CD4-positive, alpha-beta T cell (primary cell): ENCODE measurements around the gene ARHGEF28. TPM values are rescaled to one million over a fixed set of nuclear protein-coding genes. Genes with fewer than 3 reads are reported as not detected.

Source experiments
- ATAC-seq: fragments of 200-7000 bp; cut with Tn5 transposase; one replicate; pipeline ENCODE4 v1.10.0; 2022; ENCODE audit warnings: mild to moderate bottlenecking; ENCODE audit not compliant: poor library complexity
- CTCF ChIA-PET: fragments of 350-600 bp; sonication (Branson Sonifier 250); formaldehyde crosslinking; loops from one replicate; lab custom pipeline; 2021; ENCODE audit warnings: antibody characterized with exemption, inconsistent platforms; lab: Charles Lee
- POLR2A ChIA-PET: fragments of 350-600 bp; sonication (Branson Sonifier 250); formaldehyde crosslinking; loops from one replicate; lab custom pipeline; 2021; ENCODE audit warnings: antibody characterized with exemption, inconsistent platforms; lab: Charles Lee
- DNase-seq, 14 experiments: peaks; one replicate each; pipeline ENCODE4 v3.0.0-alpha.2; 2013 to 2020; ENCODE audit warnings: mixed read lengths in 2 of 14
- H3K27ac ChIP-seq, 2 donors: one replicate each; pipeline versions ENCODE4 v1.5.1 to v1.7.0; 2013; ENCODE audit warnings: low read length in 2 of 2, low read depth in 1 of 2, mild to moderate bottlenecking in 1 of 2
- H3K27me3 ChIP-seq, 2 experiments: 1 replicate in 1 of 2; 2 replicates in 1 of 2; pipeline versions ENCODE4 v1.6.1 to v1.7.0; 2013; ENCODE audit warnings: low read length in 2 of 2, control low read depth in 1 of 2, mild to moderate bottlenecking in 1 of 2, moderate library complexity in 1 of 2; ENCODE audit not compliant: insufficient read depth in 2 of 2, control insufficient read depth in 1 of 2
- H3K36me3 ChIP-seq: one replicate; pipeline ENCODE4 v1.6.1; 2013; ENCODE audit warnings: low read length, control low read depth; ENCODE audit not compliant: insufficient read depth
- H3K4me1 ChIP-seq: one replicate; pipeline ENCODE4 v1.6.1; 2013; ENCODE audit warnings: low read length, control low read depth; ENCODE audit not compliant: insufficient read depth
- H3K4me3 ChIP-seq: one replicate; pipeline ENCODE4 v1.5.1; 2013; ENCODE audit warnings: mild to moderate bottlenecking, low read length, moderate library complexity
- H3K9me3 ChIP-seq, 2 experiments: 1 replicate in 1 of 2; 2 replicates in 1 of 2; pipeline versions ENCODE4 v1.6.1 to v1.7.0; 2013; ENCODE audit warnings: low read length in 2 of 2, mild to moderate bottlenecking in 2 of 2, control low read depth in 1 of 2, moderate library complexity in 1 of 2; ENCODE audit not compliant: control insufficient read depth in 1 of 2, insufficient read depth in 1 of 2
- H3K27ac Mint-ChIP-seq: one replicate; pipeline ENCODE4 v1.8.0; 2020; ENCODE audit warnings: mixed read lengths
- H3K27me3 Mint-ChIP-seq: one replicate; pipeline ENCODE4 v1.8.0; 2021; ENCODE audit warnings: mixed read lengths
- H3K36me3 Mint-ChIP-seq: one replicate; pipeline ENCODE4 v1.8.0; 2021; ENCODE audit warnings: low read depth, mixed read lengths
- H3K4me1 Mint-ChIP-seq: one replicate; pipeline ENCODE4 v1.8.0; 2021; ENCODE audit warnings: low read depth, mixed read lengths
- H3K4me3 Mint-ChIP-seq: one replicate; pipeline ENCODE4 v1.8.0; 2020; ENCODE audit warnings: mild to moderate bottlenecking, mixed read lengths
- H3K9me3 Mint-ChIP-seq: one replicate; pipeline ENCODE4 v1.8.0; 2020; ENCODE audit warnings: mixed read lengths
- intact Hi-C, 2 experiments: fragments of 100-400 bp; cut with DNase I in 1 of 2; cut with micrococcal nuclease in 1 of 2; formaldehyde crosslinking; loops; one replicate each; pipeline versions ENCODE4 v1.15.1 to v1.9.0; 2023 to 2025; cut with DNase I, micrococcal nuclease
- total RNA-seq, 174 experiments: library from RNA in 2 of 174; stranded (reverse) in 2 of 174; gene quantifications; one replicate each; pipeline ENCODE4 v1.2.3 and lab custom pipeline; 2021 to 2026
- TF ChIP-seq, protein P1 (sequence below): fragments of 200-600 bp; IDR thresholded peaks from one replicate; pipeline ENCODE4 v1.8.0; 2022; ENCODE audit warnings: antibody characterized with exemption, mild to moderate bottlenecking

ARHGEF28 gene
- total RNA-seq, 2 experiments from 2014 or later: not detected

DNA sequence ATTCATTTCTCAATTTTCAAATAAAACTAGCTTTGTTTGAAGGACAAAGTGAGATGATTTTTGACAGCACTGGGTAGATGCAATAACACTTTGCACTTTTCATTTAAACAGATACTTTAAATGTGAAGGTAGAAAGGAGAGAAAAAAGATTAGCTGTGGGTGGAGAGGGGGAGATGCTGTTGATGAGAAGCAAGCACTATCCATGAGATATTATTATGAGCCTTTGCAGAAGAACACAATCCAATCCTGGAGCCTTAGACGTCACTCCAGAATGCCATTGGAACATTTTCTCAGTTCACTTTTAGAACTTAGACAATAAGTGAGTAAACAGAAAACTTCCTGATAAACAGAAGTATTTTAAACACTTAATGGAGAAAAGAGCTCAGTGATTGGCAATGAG is 351.1 kb downstream of the ARHGEF28 start:
- Mint-ChIP-seq H3K4me3 (no peak overlapping the region), H3K9me3 (no peaks in the 10 kb centered on the region), H3K4me1 (no peaks in the 10 kb centered on the region), H3K27me3 (peaks cover 4% of the 10 kb centered on the region), H3K36me3 (no peaks in the 10 kb centered on the region), H3K27ac (no peak overlapping the region)
- Histone ChIP-seq H3K9me3 (no peaks in the 10 kb centered on the region), H3K27me3 (peaks cover 5 to 7% of the 10 kb centered on the region in 2 experiments), H3K4me1 (no peaks in the 10 kb centered on the region), H3K36me3 (no peaks in the 10 kb centered on the region), H3K4me3 (no peak overlapping the region), H3K27ac (no peak overlapping the region)
- CTCF ChIA-PET: no interaction called here
- POLR2A ChIA-PET: no interaction called here
- intact Hi-C loops: no loop called here
- ATAC-seq: no peak
- TF ChIP-seq, protein P1, sequence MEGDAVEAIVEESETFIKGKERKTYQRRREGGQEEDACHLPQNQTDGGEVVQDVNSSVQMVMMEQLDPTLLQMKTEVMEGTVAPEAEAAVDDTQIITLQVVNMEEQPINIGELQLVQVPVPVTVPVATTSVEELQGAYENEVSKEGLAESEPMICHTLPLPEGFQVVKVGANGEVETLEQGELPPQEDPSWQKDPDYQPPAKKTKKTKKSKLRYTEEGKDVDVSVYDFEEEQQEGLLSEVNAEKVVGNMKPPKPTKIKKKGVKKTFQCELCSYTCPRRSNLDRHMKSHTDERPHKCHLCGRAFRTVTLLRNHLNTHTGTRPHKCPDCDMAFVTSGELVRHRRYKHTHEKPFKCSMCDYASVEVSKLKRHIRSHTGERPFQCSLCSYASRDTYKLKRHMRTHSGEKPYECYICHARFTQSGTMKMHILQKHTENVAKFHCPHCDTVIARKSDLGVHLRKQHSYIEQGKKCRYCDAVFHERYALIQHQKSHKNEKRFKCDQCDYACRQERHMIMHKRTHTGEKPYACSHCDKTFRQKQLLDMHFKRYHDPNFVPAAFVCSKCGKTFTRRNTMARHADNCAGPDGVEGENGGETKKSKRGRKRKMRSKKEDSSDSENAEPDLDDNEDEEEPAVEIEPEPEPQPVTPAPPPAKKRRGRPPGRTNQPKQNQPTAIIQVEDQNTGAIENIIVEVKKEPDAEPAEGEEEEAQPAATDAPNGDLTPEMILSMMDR: no peak
- DNase-seq: no peak

DNA sequence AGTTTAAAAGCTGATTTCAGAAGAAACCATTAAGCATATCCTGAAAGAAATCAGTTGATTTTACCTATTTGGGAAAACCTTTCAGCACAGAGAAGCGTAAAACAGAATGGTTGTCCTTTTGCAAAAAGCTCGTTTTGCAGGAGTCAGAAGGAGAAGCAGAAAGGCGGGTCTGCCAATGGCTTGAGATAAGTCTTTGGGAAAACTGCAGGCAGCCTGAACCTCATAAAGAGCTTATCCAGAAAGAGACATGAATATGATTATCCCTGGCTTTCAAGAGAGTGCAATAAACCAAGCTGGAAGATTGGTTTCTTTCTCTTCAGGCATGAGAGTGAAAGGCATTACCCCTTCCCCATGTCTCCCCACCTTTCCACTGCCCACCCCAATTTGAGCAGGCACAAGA is 353.3 kb downstream of the ARHGEF28 start:
- H3K4me1 Mint-ChIP-seq: no peaks in the 10 kb centered on the region
- ATAC-seq (no peak), DNase-seq (no peak)
- H3K4me3 Mint-ChIP-seq: no peak overlapping the region
- POLR2A ChIA-PET: no interaction called here
- TF ChIP-seq, protein P1: no peak
- H3K4me3 ChIP-seq: no peak overlapping the region
- H3K9me3 Mint-ChIP-seq: no peaks in the 10 kb centered on the region
- H3K27ac ChIP-seq: no peak overlapping the region
- CTCF ChIA-PET: no interaction called here
- intact Hi-C loops: no loop called here
- H3K4me1 ChIP-seq: no peaks in the 10 kb centered on the region
- H3K36me3 Mint-ChIP-seq: no peaks in the 10 kb centered on the region
- peaks cover 4% of the 10 kb centered on the region for H3K27me3 Mint-ChIP-seq
- H3K9me3 ChIP-seq: no peaks in the 10 kb centered on the region
- no peak overlapping the region for H3K27ac Mint-ChIP-seq
- H3K36me3 ChIP-seq: no peaks in the 10 kb centered on the region
- peaks cover 5 to 7% of the 10 kb centered on the region in 2 experiments for H3K27me3 ChIP-seq

GRCh38 chr5:73981704-73982103 is 355.7 kb downstream of the ARHGEF28 start:
- Histone ChIP-seq H3K27ac (no peak overlapping the region), H3K27me3 (peaks cover 5% of the 10 kb centered on the region in 2 experiments), H3K4me3 (no peak overlapping the region), H3K9me3 (no peaks in the 10 kb centered on the region), H3K4me1 (no peaks in the 10 kb centered on the region), H3K36me3 (no peaks in the 10 kb centered on the region)
- intact Hi-C loops: no loop called here
- Mint-ChIP-seq H3K36me3 (no peaks in the 10 kb centered on the region), H3K27ac (no peak overlapping the region), H3K4me1 (no peaks in the 10 kb centered on the region), H3K27me3 (peaks cover 4% of the 10 kb centered on the region), H3K4me3 (no peak overlapping the region), H3K9me3 (no peaks in the 10 kb centered on the region)
- DNase-seq: no peak
- POLR2A ChIA-PET: no interaction called here
- ATAC-seq: no peak
- CTCF ChIA-PET: no interaction called here
- TF ChIP-seq, protein P1: no peak
